Hematopoietic multipotent progenitor cell treated with erythropoietin and hydrocortisone succinate and interleukin-3 and kit ligand, for 6 days (in vitro differentiated cells): ENCODE data around the gene GADD45A.
"Not testable (repeated sequence)": the region's sequence is repeated elsewhere in the genome, so short reads cannot be mapped to it uniquely, and the experiment has no call there.

Experiments
- DNase-seq: peaks from one replicate; pipeline ENCODE4 v3.0.0-alpha.2; 2015

The GADD45A gene

GRCh38 chr1:67685067-67685557 lies at the start of gene GADD45A:
Gene GADD45A, plus strand, starts transcription at chr1:67685201. Its CDS starts 294 bp downstream, at chr1:67685495.
- peak; percentile 99 for DNase-seq

GRCh38 chr1:67636146-67636545 lies 48.9 kb upstream of the GADD45A start:
- DNase-seq: peak; percentile 36

GRCh38 chr1:67639361-67639760 lies 45.6 kb upstream of the GADD45A start:
- DNase-seq: no peak

GRCh38 chr1:67642629-67643028 lies 42.4 kb upstream of the GADD45A start:
- no peak for DNase-seq

GRCh38 chr1:67644566-67644965 lies 40.4 kb upstream of the GADD45A start:
- DNase-seq: no peak

- DNase-seq: no peak
Observed at GRCh38 chr1:67645495-67646144, 39.4 kb upstream of the GADD45A start.

- DNase-seq: peak; percentile 59
Observed at GRCh38 chr1:67646145-67647035, 38.6 kb upstream of the GADD45A start.

GRCh38 chr1:67647036-67647798 lies 37.8 kb upstream of the GADD45A start:
- DNase-seq: peak; percentile 12

- no peak for DNase-seq
Observed at GRCh38 chr1:67647814-67648358, 37.1 kb upstream of the GADD45A start.

GRCh38 chr1:67648582-67649326 lies 36.2 kb upstream of the GADD45A start:
- DNase-seq: no peak

- DNase-seq: no peak
Observed at GRCh38 chr1:67650061-67650460, 34.9 kb upstream of the GADD45A start.

- no peak for DNase-seq
Observed at GRCh38 chr1:67651031-67651430, 34.0 kb upstream of the GADD45A start.

- DNase-seq: no peak
Observed at GRCh38 chr1:67652800-67653199, 32.2 kb upstream of the GADD45A start.

GRCh38 chr1:67653304-67653703 lies 31.7 kb upstream of the GADD45A start:
- no peak for DNase-seq

- DNase-seq: no peak
Observed at GRCh38 chr1:67655581-67655980, 29.4 kb upstream of the GADD45A start.

- DNase-seq: not testable (repeated sequence)
Observed at GRCh38 chr1:67657152-67657551, 27.8 kb upstream of the GADD45A start.

GRCh38 chr1:67659229-67659628 lies 25.8 kb upstream of the GADD45A start:
- no peak for DNase-seq

GRCh38 chr1:67662884-67663283 lies 22.1 kb upstream of the GADD45A start:
- DNase-seq: no peak

- no peak for DNase-seq
Observed at GRCh38 chr1:67664048-67664447, 21.0 kb upstream of the GADD45A start.

- DNase-seq: not testable (repeated sequence)
Observed at GRCh38 chr1:67665307-67665706, 19.7 kb upstream of the GADD45A start.

GRCh38 chr1:67666636-67667035 lies 18.4 kb upstream of the GADD45A start:
- no peak for DNase-seq

- DNase-seq: no peak
Observed at GRCh38 chr1:67668660-67669059, 16.3 kb upstream of the GADD45A start.
